Activated T-cell treated with anti-CD3 and anti-CD28 coated beads for 4 hours (primary cell): ENCODE results near the gene SURF6.
"Not testable (repeated sequence)": the region's sequence is repeated elsewhere in the genome, so short reads cannot be mapped to it uniquely, and the experiment has no call there.

Experiments
- DNase-seq: peaks from one replicate; pipeline ENCODE4 v3.0.0-alpha.2; 2020

Gene SURF6

DNA sequence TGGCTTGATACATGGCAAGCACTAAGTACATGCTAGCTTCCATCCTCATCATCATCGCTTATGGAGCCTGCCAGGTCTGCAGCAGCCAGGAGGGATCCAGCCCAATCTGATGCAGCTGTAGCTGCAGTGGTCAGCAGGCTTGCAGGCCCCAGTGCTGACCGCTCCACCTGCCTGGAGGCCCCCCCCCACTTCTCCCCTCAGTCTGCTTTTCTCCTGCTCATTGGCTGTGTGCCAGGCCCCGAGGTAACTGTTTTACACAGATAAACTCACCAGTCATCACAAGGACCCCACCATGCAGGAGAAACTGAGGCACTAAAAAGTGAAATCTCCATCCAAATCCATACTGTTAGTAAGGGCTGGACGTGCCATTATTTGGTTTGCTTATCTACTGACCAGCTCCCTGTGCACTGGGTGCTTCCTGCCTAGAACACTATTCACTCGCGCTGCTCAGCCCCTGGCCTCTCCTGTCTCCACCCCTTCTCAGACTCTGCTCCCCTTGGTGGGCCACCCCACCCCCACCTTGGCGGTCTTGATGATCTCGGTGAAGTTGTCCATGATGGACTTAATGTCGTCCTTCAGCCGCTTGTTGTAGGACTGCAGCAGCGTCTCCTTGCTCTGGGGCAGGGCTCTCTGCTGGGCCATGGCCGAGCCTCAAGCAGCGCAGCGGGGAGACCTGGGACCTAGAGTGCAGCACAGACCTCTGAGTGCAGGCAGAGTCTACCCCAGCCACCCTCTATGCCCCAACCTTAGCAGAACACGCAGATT is 10.2 kb upstream of the SURF6 start:
- DNase-seq: no peak

DNA sequence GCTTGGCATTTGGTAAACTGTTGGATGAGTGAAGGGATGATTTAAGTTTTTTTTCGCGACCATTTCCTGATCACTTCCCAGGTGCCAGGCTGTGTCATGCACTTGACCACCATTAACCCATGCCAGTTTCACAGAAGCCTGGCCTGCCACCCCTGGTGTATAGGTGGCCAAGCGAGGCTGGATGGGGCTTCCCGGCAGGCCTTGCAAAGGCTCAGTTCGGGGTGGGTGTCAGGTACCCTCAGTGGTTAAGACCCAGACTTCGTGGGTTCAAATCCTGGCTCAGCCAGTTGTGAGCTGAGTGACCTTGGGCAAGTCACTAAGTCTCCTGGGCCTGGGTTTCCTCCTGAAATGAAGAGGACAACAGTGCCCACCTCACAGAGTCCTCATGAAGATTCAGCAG is 9.6 kb upstream of the SURF6 start:
- no peak for DNase-seq

GRCh38 chr9:133344979-133345378 is 9.0 kb upstream of the SURF6 start:
- DNase-seq: no peak

- DNase-seq: no peak
These were observed 8.1 kb upstream of the SURF6 start for GRCh38 chr9:133344071-133344470.

DNA sequence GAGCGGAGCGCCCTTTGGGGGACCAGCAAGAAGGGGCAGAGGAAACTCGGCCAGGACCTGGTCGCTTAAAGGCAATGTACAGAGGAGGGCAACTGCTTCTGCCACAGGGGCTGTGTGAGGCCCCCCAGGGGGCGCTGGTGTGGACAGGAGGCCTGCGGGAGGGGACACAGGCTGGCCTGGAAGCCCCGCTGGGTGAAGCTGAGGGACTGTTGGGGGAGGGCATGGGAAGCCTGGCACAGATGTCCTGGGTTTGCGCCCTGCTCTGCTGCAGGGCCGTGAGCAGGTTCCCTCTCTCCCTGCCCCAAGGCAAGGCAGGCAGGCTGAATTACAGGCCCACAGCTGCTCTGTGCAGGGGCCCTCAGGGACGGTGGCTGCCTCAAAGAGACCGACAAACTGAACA is 6.6 kb upstream of the SURF6 start:
- DNase-seq: no peak

- no peak for DNase-seq
These were observed 6.0 kb upstream of the SURF6 start for GRCh38 chr9:133342069-133342406.

DNA sequence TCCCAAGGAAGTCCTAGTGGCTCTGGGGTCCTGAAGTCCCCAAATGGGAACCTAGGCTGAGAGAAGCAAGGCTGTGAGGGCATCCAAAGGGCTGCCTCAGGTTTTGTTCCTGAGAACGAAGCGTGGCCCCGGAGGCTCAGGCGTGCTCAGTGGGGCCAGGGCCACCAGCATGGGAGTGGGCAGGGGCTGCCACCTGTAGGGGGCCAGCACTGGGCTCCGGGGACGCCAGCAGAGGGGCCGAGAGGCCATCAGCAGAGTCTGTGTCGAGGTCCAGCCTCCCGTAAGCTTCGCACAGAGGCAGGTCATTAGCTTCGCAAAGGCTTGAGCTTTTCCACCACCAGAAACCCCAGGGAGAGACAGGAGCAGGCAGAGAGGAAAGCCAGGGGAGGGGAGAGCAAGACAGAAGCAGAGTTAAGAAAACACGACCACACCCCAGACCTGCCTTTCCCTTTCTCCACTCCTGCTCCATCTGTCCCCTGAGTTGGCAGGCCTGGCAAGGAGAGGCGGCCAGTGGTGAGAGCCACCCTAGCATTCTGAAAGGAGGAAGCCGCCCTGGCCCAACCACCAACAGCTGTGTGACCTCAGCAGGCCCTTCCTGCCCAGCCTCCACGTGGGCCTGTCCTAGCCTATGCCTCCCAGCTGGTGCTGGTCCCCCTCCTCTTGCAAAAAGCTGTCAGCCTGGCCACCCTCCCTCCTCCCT is 5.5 kb upstream of the SURF6 start:
- DNase-seq: no peak

DNA sequence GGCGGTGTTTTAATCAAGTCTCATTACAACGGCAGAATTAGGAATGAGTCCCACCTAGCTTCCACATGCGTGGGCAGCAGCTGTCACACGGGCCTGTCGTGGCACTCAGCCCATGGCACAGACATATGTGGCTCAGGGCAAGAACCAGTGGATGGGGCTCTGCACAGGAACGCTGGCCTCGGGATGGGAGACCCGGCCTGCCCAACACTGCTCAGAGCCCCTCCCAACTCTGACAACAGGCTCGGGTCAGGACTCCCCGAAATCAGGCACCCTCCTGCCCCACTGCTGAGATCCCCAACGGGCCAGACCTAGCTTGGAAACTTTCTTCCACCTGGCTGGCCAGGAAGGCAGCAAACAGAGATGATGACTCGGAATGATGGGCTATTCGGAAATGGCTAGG is 4.9 kb upstream of the SURF6 start:
- no peak for DNase-seq

DNA sequence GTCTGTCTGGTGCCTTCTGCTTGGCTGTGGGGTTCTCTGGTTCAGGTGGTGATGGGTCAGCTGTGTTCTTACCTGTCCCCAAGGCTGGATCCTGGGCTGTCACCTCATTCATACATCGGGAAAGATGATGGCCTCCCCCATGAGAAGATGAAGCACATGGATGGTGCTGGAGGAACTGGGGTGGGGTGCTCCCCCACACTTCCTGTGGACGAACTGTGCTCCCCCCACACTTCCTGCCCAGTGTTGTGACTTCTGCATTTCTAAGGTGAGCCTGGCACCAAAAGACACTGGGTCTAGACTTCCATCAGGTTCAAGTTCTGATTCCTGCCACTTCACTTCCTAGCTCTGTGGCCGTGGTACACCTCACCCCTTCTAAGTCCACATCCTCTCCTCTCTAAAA is 4.3 kb upstream of the SURF6 start:
- DNase-seq: no peak

GRCh38 chr9:133339641-133340040 is 3.7 kb upstream of the SURF6 start:
- DNase-seq: no peak

DNA sequence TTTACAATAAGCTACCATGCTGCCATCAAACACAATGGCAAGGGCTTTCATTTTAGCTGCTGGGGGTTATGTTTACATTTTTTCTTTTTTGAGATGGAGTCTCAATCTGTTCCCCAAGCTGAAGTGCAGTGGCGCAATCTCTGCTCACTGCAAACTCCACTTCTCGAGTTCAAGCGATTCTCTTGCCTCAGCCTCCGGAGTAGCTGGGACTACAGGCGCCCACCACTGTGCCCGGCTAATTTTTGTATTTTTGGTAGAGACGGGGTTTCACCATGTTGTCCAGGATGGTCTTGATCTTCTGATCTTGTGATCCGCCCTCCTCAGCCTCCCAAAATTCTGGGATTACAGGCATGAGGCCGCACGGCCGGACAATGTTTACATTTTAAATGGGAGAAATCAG is 1.1 kb downstream of the SURF6 start:
- DNase-seq: not testable (repeated sequence)

DNA sequence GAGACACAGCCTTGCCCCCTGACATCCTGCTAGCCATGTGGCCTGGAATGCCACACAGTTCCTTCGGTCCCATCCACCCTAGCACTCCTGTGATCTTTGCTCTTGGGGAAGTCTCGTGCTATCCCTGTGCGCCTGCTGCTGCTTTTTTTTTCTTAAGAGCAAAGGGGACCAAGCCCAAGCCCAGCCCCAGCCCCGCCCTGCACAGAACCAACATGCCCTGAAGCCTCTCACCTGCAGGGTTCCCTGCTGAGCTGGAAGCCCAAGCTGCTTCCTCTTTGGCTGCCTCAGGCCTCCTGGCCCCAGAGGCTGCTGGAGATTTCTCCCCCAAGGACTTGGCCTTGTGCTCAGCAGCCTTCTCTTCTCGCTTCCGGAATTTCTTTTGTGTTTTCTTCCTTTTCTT is 1.8 kb downstream of the SURF6 start:
- DNase-seq: no peak

- DNase-seq: no peak
These were observed 2.4 kb downstream of the SURF6 start for GRCh38 chr9:133333566-133333965.

DNA sequence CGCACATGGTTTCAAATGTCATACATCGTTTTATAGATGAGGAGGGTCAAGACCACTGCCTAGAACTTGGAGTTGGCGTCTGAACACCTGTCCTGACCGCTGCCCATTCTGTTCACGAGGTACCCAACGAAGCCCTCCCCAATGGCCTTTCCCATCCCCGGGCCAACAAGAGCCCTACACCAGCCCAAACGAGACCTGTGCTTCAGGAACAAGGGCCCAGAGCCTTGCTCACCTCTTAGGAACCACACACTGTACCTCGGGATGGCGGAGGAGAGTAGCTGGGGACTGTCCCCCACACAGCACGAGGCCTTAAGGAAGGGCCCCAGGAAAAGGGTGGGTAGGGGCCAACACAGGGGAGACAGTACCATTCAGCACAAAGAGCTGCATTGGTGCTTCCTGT is 3.0 kb downstream of the SURF6 start:
- DNase-seq: no peak

GRCh38 chr9:133332381-133332730 is 3.6 kb downstream of the SURF6 start:
- DNase-seq: no peak

- DNase-seq: no peak
These were observed 4.2 kb downstream of the SURF6 start for GRCh38 chr9:133331641-133332380.

GRCh38 chr9:133331221-133331620 is 4.8 kb downstream of the SURF6 start:
- DNase-seq: no peak

DNA sequence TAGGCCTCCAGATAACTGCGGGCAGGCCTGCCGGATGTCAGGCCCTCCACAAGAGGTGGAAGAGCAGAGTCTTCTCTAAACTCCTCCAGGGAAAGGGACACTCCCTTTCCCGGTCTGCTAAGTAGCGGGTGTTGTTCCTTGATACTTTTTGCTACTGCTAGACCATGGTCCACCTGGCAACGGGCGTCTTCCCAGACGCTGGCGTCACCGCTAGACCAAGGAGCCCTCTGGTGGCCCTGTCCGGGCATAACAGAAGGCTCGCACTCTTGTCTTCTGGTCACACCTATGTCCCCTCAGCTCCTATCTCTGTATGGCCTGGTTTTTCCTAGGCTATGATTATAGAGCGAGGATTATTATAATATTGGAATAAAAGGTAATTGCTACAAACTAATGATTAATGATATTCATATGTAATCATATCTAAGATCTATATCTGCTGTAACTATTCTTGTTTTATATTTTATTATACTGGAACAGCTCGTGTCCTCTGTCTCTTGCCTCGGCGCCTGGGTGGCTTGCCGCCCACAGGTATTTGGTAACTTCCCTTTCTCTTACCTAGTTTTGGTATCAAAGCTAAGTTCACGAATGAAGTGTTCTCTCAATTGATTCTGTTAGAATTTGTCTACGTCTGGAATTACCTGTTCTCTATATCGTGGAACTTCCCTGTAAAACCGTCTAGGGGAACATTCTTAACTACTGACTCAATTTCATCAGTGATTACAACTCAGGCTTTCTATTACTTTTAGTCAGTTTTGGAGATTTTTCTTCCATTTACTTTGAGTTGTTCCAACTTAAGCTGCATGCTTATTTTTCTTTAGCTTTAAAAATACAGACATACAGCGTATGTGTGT is 6.5 kb downstream of the SURF6 start:
- not testable (repeated sequence) for DNase-seq

DNA sequence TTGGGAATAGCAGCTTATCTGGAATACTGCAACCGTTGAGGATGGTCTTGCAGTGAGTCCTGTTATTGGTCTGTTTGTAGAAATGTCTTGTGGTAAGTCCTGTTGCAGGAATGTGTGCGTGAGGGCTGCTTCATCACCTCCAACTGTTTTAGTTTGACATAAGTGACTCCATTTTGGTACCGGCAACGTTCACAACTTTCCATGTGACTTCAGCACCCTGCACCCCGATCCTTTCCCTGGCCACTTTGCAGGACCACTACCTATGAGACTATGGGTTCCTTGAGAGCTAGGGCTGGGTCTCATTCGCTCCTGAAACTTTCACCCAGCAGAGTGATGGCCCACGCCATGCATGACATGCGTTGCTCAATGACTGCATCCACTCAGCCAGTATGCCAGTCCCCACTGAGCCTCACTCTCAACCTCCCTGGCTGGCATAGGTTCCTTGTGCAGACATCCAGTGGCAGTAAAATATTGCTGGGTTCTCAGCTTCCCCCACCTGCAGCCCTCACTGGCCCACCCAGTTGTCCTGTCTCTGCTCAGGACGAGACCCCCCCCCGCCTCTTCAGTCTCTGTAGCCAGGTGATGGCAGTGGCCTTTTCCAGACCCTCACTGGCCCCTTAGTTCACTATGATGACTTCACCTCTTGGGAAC is 8.0 kb downstream of the SURF6 start:
- no peak for DNase-seq

DNA sequence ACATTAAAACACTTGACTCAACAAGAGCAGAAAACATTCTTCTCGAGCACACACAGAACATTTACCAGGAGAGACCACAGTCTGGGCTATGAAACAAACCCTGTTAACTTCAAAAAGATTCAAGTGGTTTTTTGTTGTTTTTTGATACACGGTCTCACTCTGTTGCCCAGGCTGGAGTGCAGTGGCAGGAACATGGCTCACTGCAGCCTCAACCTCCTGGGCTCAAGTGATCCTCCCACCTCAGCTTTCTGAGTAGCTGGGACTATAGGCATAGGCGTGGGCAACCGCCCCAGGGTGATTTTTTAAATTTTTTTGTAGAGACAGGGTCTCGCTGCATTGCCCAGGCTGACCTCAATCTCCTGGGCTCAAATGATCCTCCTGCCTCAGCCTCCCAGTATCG is 9.0 kb downstream of the SURF6 start:
- DNase-seq: not testable (repeated sequence)

DNA sequence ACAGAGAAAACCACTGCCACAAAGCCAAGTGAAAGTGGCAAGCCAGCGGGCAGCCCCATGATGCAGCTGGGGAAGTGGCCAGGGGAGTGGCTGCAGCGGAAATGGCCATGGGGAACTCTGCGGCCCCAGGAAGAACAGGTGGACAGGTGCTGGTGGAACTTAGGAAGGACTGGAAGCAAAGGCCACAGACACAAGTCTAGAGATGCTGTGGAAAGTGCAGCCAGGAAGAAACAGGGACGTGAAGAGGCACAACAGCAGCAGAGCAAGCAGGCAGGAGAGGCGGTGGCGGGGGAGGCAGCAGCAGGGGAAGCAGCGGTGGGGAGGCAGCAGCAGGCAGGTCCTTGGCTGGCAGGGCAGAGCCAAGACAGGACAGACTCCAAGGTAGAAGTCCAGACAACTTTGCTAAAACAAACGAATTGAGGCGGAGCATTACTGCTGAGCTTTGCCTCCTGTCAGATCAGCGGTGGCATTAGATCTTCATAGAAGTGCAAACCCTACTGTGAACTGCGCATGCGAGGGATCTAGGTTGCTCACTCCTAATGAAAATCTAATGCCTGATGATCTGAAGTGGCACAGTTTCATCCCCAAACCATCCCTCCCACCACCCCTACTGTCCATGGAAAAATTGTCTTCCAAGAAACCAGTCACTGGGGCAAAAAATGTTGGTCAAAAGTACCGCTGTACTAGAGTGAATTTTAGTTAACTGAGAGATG is 11.8 kb downstream of the SURF6 start:
- no peak for DNase-seq

- DNase-seq: no peak
These were observed 12.8 kb downstream of the SURF6 start for GRCh38 chr9:133323211-133323610.
